Measurements from ENCODE around the gene DHRS2. TPM values are rescaled to one million over a fixed set of nuclear protein-coding genes. Genes with fewer than 3 reads are reported as not detected.

DHRS2 gene
- total and polyA plus RNA-seq, 4 donors, result 0.88 to 2.0 (median 1.2) TPM

- H3K4me1 ChIP-seq (ENCODE audit: control insufficient read depth, insufficient read depth, low read length), result no peaks in the 10 kb centered on the region
- H3K36me3 ChIP-seq (ENCODE audit: control insufficient read depth, insufficient read depth, low read length), result no peaks in the 10 kb centered on the region
- H3K9me3 ChIP-seq (ENCODE audit: control insufficient read depth, insufficient read depth, low read length), result no peaks in the 10 kb centered on the region
- H3K4me3 ChIP-seq (ENCODE audit: low read depth, low read length), result no peak overlapping the region
- no peak overlapping the region for H3K27ac ChIP-seq (ENCODE audit: low read depth, low read length)
- WGBS (ENCODE audit: insufficient coverage), result 80% methylated on average over 1 of the region's 4 CpGs
- no peaks in the 10 kb centered on the region for H3K27me3 ChIP-seq (ENCODE audit: control insufficient read depth, insufficient read depth, low read length)
- no peak for DNase-seq (ENCODE audit: low read depth in 4 of 6, low spot score in 6 of 6)
Measured at GRCh38 chr14:23610815-23611289, 25.3 kb upstream of the DHRS2 start.

GRCh38 chr14:23612354-23612732, 23.8 kb upstream of the DHRS2 start:
- Histone ChIP-seq H3K27me3 (ENCODE audit: control insufficient read depth, insufficient read depth, low read length) (no peaks in the 10 kb centered on the region), H3K4me1 (ENCODE audit: control insufficient read depth, insufficient read depth, low read length) (no peaks in the 10 kb centered on the region), H3K36me3 (ENCODE audit: control insufficient read depth, insufficient read depth, low read length) (no peaks in the 10 kb centered on the region), H3K27ac (ENCODE audit: low read depth, low read length) (no peak overlapping the region), H3K4me3 (ENCODE audit: low read depth, low read length) (no peak overlapping the region), H3K9me3 (ENCODE audit: control insufficient read depth, insufficient read depth, low read length) (no peaks in the 10 kb centered on the region)
- 76% methylated on average over 4 of the region's 4 CpGs for WGBS (ENCODE audit: insufficient coverage)
- no peak for DNase-seq (ENCODE audit: low read depth in 4 of 6, low spot score in 6 of 6)

- H3K36me3 ChIP-seq (ENCODE audit: control insufficient read depth, insufficient read depth, low read length), result no peaks in the 10 kb centered on the region
- H3K27ac ChIP-seq (ENCODE audit: low read depth, low read length), result no peak overlapping the region
- H3K27me3 ChIP-seq (ENCODE audit: control insufficient read depth, insufficient read depth, low read length), result no peaks in the 10 kb centered on the region
- no peaks in the 10 kb centered on the region for H3K4me1 ChIP-seq (ENCODE audit: control insufficient read depth, insufficient read depth, low read length)
- WGBS (ENCODE audit: insufficient coverage), result 100% methylated on average over 1 of the region's 1 CpG
- H3K9me3 ChIP-seq (ENCODE audit: control insufficient read depth, insufficient read depth, low read length), result no peaks in the 10 kb centered on the region
- no peak for DNase-seq (ENCODE audit: low read depth in 4 of 6, low spot score in 6 of 6)
- no peak overlapping the region for H3K4me3 ChIP-seq (ENCODE audit: low read depth, low read length)
Measured at GRCh38 chr14:23612802-23613201, 23.4 kb upstream of the DHRS2 start.

GRCh38 chr14:23613242-23614070, 22.7 kb upstream of the DHRS2 start:
- no peak overlapping the region for H3K4me3 ChIP-seq (ENCODE audit: low read depth, low read length)
- 87% methylated on average over 4 of the region's 6 CpGs for WGBS (ENCODE audit: insufficient coverage)
- DNase-seq (ENCODE audit: low read depth in 4 of 6, low spot score in 6 of 6), result no peak
- no peaks in the 10 kb centered on the region for H3K9me3 ChIP-seq (ENCODE audit: control insufficient read depth, insufficient read depth, low read length)
- H3K27ac ChIP-seq (ENCODE audit: low read depth, low read length), result no peak overlapping the region
- H3K4me1 ChIP-seq (ENCODE audit: control insufficient read depth, insufficient read depth, low read length), result no peaks in the 10 kb centered on the region
- no peaks in the 10 kb centered on the region for H3K36me3 ChIP-seq (ENCODE audit: control insufficient read depth, insufficient read depth, low read length)
- H3K27me3 ChIP-seq (ENCODE audit: control insufficient read depth, insufficient read depth, low read length), result no peaks in the 10 kb centered on the region

- no peaks in the 10 kb centered on the region for H3K36me3 ChIP-seq (ENCODE audit: control insufficient read depth, insufficient read depth, low read length)
- H3K4me1 ChIP-seq (ENCODE audit: control insufficient read depth, insufficient read depth, low read length), result no peaks in the 10 kb centered on the region
- no peak overlapping the region for H3K4me3 ChIP-seq (ENCODE audit: low read depth, low read length)
- WGBS (ENCODE audit: insufficient coverage), result 77% methylated on average over 2 of the region's 2 CpGs
- no peaks in the 10 kb centered on the region for H3K9me3 ChIP-seq (ENCODE audit: control insufficient read depth, insufficient read depth, low read length)
- no peak for DNase-seq (ENCODE audit: low read depth in 4 of 6, low spot score in 6 of 6)
- H3K27ac ChIP-seq (ENCODE audit: low read depth, low read length), result no peak overlapping the region
- no peaks in the 10 kb centered on the region for H3K27me3 ChIP-seq (ENCODE audit: control insufficient read depth, insufficient read depth, low read length)
Measured at GRCh38 chr14:23614395-23614828, 21.8 kb upstream of the DHRS2 start.

- H3K9me3 ChIP-seq (ENCODE audit: control insufficient read depth, insufficient read depth, low read length), result no peaks in the 10 kb centered on the region
- no peaks in the 10 kb centered on the region for H3K27me3 ChIP-seq (ENCODE audit: control insufficient read depth, insufficient read depth, low read length)
- H3K4me3 ChIP-seq (ENCODE audit: low read depth, low read length), result no peak overlapping the region
- H3K27ac ChIP-seq (ENCODE audit: low read depth, low read length), result no peak overlapping the region
- no peak for DNase-seq (ENCODE audit: low read depth in 4 of 6, low spot score in 6 of 6)
- H3K36me3 ChIP-seq (ENCODE audit: control insufficient read depth, insufficient read depth, low read length), result no peaks in the 10 kb centered on the region
- no CpG with 5 or more reads among the region's 5 CpGs for WGBS (ENCODE audit: insufficient coverage)
- no peaks in the 10 kb centered on the region for H3K4me1 ChIP-seq (ENCODE audit: control insufficient read depth, insufficient read depth, low read length)
Measured at GRCh38 chr14:23615856-23616255, 20.3 kb upstream of the DHRS2 start.

- Histone ChIP-seq H3K27me3 (ENCODE audit: control insufficient read depth, insufficient read depth, low read length) (no peaks in the 10 kb centered on the region), H3K27ac (ENCODE audit: low read depth, low read length) (no peak overlapping the region), H3K36me3 (ENCODE audit: control insufficient read depth, insufficient read depth, low read length) (no peaks in the 10 kb centered on the region), H3K9me3 (ENCODE audit: control insufficient read depth, insufficient read depth, low read length) (no peaks in the 10 kb centered on the region), H3K4me3 (ENCODE audit: low read depth, low read length) (no peak overlapping the region), H3K4me1 (ENCODE audit: control insufficient read depth, insufficient read depth, low read length) (no peaks in the 10 kb centered on the region)
- no CpG with 5 or more reads among the region's 1 CpG for WGBS (ENCODE audit: insufficient coverage)
- DNase-seq (ENCODE audit: low read depth in 4 of 6, low spot score in 6 of 6), result no peak
Measured at GRCh38 chr14:23617539-23617938, 18.6 kb upstream of the DHRS2 start.

- no peaks in the 10 kb centered on the region for H3K9me3 ChIP-seq (ENCODE audit: control insufficient read depth, insufficient read depth, low read length)
- 100% methylated on average over 2 of the region's 2 CpGs for WGBS (ENCODE audit: insufficient coverage)
- no peak for DNase-seq (ENCODE audit: low read depth in 4 of 6, low spot score in 6 of 6)
Measured at GRCh38 chr14:23618415-23618988, 17.7 kb upstream of the DHRS2 start.

GRCh38 chr14:23620177-23620702, 15.9 kb upstream of the DHRS2 start:
- Histone ChIP-seq H3K36me3 (ENCODE audit: control insufficient read depth, insufficient read depth, low read length) (no peaks in the 10 kb centered on the region), H3K27ac (ENCODE audit: low read depth, low read length) (no peak overlapping the region), H3K4me1 (ENCODE audit: control insufficient read depth, insufficient read depth, low read length) (no peaks in the 10 kb centered on the region), H3K9me3 (ENCODE audit: control insufficient read depth, insufficient read depth, low read length) (peaks cover 7% of the 10 kb centered on the region), H3K4me3 (ENCODE audit: low read depth, low read length) (no peak overlapping the region), H3K27me3 (ENCODE audit: control insufficient read depth, insufficient read depth, low read length) (no peaks in the 10 kb centered on the region)
- 74% methylated on average over 3 of the region's 3 CpGs for WGBS (ENCODE audit: insufficient coverage)
- no peak for DNase-seq (ENCODE audit: low read depth in 4 of 6, low spot score in 6 of 6)

More at GRCh38 chr14:23618415-23618988, 17.7 kb upstream of the DHRS2 start:
- Histone ChIP-seq H3K36me3 (ENCODE audit: control insufficient read depth, insufficient read depth, low read length) (no peaks in the 10 kb centered on the region), H3K4me3 (ENCODE audit: low read depth, low read length) (no peak overlapping the region), H3K4me1 (ENCODE audit: control insufficient read depth, insufficient read depth, low read length) (no peaks in the 10 kb centered on the region), H3K27me3 (ENCODE audit: control insufficient read depth, insufficient read depth, low read length) (no peaks in the 10 kb centered on the region), H3K27ac (ENCODE audit: low read depth, low read length) (no peak overlapping the region)
